ENCODE data around the gene RNF223. TPM values are rescaled to one million over a fixed set of nuclear protein-coding genes. Genes with fewer than 3 reads are reported as not detected.

RNF223 gene
- total RNA-seq, 6 donors from 2014 or later, result 1.0 to 2.4 (median 1.8) TPM

DNA sequence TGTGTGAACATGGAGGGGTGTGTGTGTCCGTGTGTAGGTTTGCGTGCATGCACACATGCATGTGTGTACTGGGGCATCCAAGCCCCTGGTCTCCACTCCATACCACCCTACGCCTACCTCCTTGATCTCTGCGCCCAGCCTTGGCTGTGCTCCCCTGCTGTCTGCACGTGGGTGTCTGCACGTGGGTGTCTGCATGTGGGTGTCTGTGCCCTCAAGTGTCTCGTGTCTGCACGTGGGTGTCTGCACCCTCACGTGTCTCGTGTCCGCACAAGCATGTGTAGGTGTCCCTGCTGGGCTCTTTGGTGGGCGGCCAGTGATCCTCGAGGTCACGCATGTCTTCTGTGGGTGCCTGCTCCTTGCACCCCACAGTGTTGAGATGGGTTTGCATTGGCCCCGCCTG, 21.1 kb downstream of the RNF223 start:
- H3K4me1 ChIP-seq, result no peaks in the 10 kb centered on the region
- no peak overlapping the region for H3K4me3 ChIP-seq
- peak in 1 of 2 donors; percentile 54 for DNase-seq
- no peak for ATAC-seq (ENCODE audit: low FRiP score in 2 of 2)
- H3K27me3 ChIP-seq, result peaks cover 0 to under 1% (median 0%) of the 10 kb centered on the region in 4 donors
- no peaks in the 10 kb centered on the region for H3K9me3 ChIP-seq
- WGBS, 2 donors, result 92 to 94% methylated on average over 15 of the region's 15 CpGs
- TF ChIP-seq POLR2A (IDR thresholded peaks at IDR 0.05) (no peak), EP300 (IDR thresholded peaks at IDR 0.05) (no peak), POLR2AphosphoS5 (IDR thresholded peaks at IDR 0.05) (no peak)
- TF ChIP-seq, protein P1, sequence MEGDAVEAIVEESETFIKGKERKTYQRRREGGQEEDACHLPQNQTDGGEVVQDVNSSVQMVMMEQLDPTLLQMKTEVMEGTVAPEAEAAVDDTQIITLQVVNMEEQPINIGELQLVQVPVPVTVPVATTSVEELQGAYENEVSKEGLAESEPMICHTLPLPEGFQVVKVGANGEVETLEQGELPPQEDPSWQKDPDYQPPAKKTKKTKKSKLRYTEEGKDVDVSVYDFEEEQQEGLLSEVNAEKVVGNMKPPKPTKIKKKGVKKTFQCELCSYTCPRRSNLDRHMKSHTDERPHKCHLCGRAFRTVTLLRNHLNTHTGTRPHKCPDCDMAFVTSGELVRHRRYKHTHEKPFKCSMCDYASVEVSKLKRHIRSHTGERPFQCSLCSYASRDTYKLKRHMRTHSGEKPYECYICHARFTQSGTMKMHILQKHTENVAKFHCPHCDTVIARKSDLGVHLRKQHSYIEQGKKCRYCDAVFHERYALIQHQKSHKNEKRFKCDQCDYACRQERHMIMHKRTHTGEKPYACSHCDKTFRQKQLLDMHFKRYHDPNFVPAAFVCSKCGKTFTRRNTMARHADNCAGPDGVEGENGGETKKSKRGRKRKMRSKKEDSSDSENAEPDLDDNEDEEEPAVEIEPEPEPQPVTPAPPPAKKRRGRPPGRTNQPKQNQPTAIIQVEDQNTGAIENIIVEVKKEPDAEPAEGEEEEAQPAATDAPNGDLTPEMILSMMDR (IDR thresholded peaks at IDR 0.05), result no peak
- no peak overlapping the region for H3K27ac ChIP-seq
- H3K36me3 ChIP-seq, result peaks cover 0 to 68% (median 45%) of the 10 kb centered on the region in 4 donors

GRCh38 chr1:1052003-1052840, 21.9 kb downstream of the RNF223 start:
- Histone ChIP-seq H3K27ac (no peak overlapping the region), H3K4me1 (no peaks in the 10 kb centered on the region), H3K4me3 (no peak overlapping the region), H3K36me3 (peaks cover 0 to 76% (median 51%) of the 10 kb centered on the region in 4 donors), H3K27me3 (no peaks in the 10 kb centered on the region), H3K9me3 (no peaks in the 10 kb centered on the region)
- WGBS, 2 donors, result 94% methylated on average over 28 to 29 of the region's 29 CpGs
- DNase-seq (peak in 1 of 2 donors; percentile 60), ATAC-seq (ENCODE audit: low FRiP score in 2 of 2) (no peak)
- TF ChIP-seq EP300 (IDR thresholded peaks at IDR 0.05) (no peak), POLR2AphosphoS5 (IDR thresholded peaks at IDR 0.05) (no peak), POLR2A (IDR thresholded peaks at IDR 0.05) (no peak)
- TF ChIP-seq, protein P1 (IDR thresholded peaks at IDR 0.05), result no peak

- Histone ChIP-seq H3K4me3 (no peak overlapping the region), H3K36me3 (peaks cover 0 to 85% (median 61%) of the 10 kb centered on the region in 4 donors), H3K27me3 (no peaks in the 10 kb centered on the region), H3K4me1 (no peaks in the 10 kb centered on the region), H3K9me3 (no peaks in the 10 kb centered on the region), H3K27ac (no peak overlapping the region)
- no peak for TF ChIP-seq POLR2AphosphoS5 (IDR thresholded peaks at IDR 0.05)
- no peak for TF ChIP-seq POLR2A (IDR thresholded peaks at IDR 0.05)
- TF ChIP-seq EP300 (IDR thresholded peaks at IDR 0.05), result no peak
- TF ChIP-seq, protein P1 (IDR thresholded peaks at IDR 0.05), result no peak
- ATAC-seq (ENCODE audit: low FRiP score in 2 of 2) (no peak), DNase-seq (peak in 1 of 2 donors; percentile 78)
- WGBS, 2 donors, result 94 to 95% methylated on average over 9 to 44 of the region's 46 CpGs
Measured at GRCh38 chr1:1051127-1051810, 22.8 kb downstream of the RNF223 start.

DNA sequence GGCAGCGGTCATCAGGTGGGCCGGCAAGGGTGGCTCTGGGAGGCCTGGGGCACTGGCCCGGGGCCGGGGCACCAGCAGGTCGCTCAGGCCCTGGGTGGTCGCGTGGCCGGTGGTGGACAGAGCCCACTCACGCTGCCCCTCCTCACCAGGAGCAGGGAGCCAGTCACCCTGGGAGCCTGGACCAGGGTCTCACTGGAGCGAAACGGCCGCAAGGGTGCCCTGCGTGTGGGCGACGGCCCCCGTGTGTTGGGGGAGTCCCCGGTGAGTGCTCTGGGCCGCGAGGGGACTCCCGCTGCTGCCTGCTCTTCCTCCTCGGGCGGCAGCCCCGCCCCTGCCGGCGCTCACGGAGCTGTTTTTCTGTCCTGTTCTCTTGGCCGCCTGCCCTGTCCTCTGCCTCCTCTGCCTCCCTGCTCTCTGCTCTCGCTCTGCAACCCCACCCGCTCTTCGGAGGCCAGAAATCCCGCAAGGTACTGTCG, 23.5 kb downstream of the RNF223 start:
- no peak for TF ChIP-seq POLR2AphosphoS5 (IDR thresholded peaks at IDR 0.05)
- no peak for TF ChIP-seq EP300 (IDR thresholded peaks at IDR 0.05)
- TF ChIP-seq, protein P1 (IDR thresholded peaks at IDR 0.05), result no peak
- no peak for TF ChIP-seq POLR2A (IDR thresholded peaks at IDR 0.05)
- Histone ChIP-seq H3K4me3 (no peak overlapping the region), H3K36me3 (peaks cover 0 to 92% (median 66%) of the 10 kb centered on the region in 4 donors), H3K9me3 (no peaks in the 10 kb centered on the region), H3K27me3 (no peaks in the 10 kb centered on the region), H3K4me1 (no peaks in the 10 kb centered on the region), H3K27ac (no peak overlapping the region)
- DNase-seq (peak in 1 of 2 donors; percentile 84), ATAC-seq (ENCODE audit: low FRiP score in 2 of 2) (no peak)
- WGBS, 2 donors, result 91 to 93% methylated on average over 21 of the region's 32 CpGs
